ENCODE measurements around the gene METTL25.

METTL25 gene

GRCh38 chr12:82425241-82425640 lies 66.9 kb downstream of the METTL25 start:
- H3K4me1 ChIP-seq (ENCODE audit: control insufficient read depth in 2 of 2, insufficient read depth in 2 of 2, low read length in 2 of 2) = no peaks in the 10 kb centered on the region
- no peak overlapping the region for H3K9ac ChIP-seq (ENCODE audit: low read depth in 1 of 2, low read length in 2 of 2)
- no peak overlapping the region for H3K4me3 ChIP-seq (ENCODE audit: low read length in 2 of 2)
- no peak overlapping the region for H3K27ac ChIP-seq (ENCODE audit: low read depth in 2 of 2, low read length in 2 of 2)
- no peaks in the 10 kb centered on the region for H3K27me3 ChIP-seq (ENCODE audit: control insufficient read depth in 2 of 2, insufficient read depth in 2 of 2, low read length in 2 of 2)
- no peaks in the 10 kb centered on the region for H3K36me3 ChIP-seq (ENCODE audit: control insufficient read depth in 2 of 2, insufficient read depth in 2 of 2, low read length in 2 of 2)
- H3K9me3 ChIP-seq (ENCODE audit: control insufficient read depth in 2 of 2, low read length in 2 of 2) = no peaks in the 10 kb centered on the region

GRCh38 chr12:82426081-82426480 lies 67.8 kb downstream of the METTL25 start:
- H3K4me1 ChIP-seq (ENCODE audit: control insufficient read depth in 2 of 2, insufficient read depth in 2 of 2, low read length in 2 of 2) = no peaks in the 10 kb centered on the region
- no peak overlapping the region for H3K9ac ChIP-seq (ENCODE audit: low read depth in 1 of 2, low read length in 2 of 2)
- H3K27me3 ChIP-seq (ENCODE audit: control insufficient read depth in 2 of 2, insufficient read depth in 2 of 2, low read length in 2 of 2) = no peaks in the 10 kb centered on the region
- no peaks in the 10 kb centered on the region for H3K9me3 ChIP-seq (ENCODE audit: control insufficient read depth in 2 of 2, low read length in 2 of 2)
- H3K4me3 ChIP-seq (ENCODE audit: low read length in 2 of 2) = no peak overlapping the region
- H3K36me3 ChIP-seq (ENCODE audit: control insufficient read depth in 2 of 2, insufficient read depth in 2 of 2, low read length in 2 of 2) = no peaks in the 10 kb centered on the region
- no peak overlapping the region for H3K27ac ChIP-seq (ENCODE audit: low read depth in 2 of 2, low read length in 2 of 2)

GRCh38 chr12:82426586-82426985 lies 68.3 kb downstream of the METTL25 start:
- Histone ChIP-seq H3K9ac (ENCODE audit: low read depth in 1 of 2, low read length in 2 of 2) (no peak overlapping the region), H3K27ac (ENCODE audit: low read depth in 2 of 2, low read length in 2 of 2) (no peak overlapping the region), H3K27me3 (ENCODE audit: control insufficient read depth in 2 of 2, insufficient read depth in 2 of 2, low read length in 2 of 2) (no peaks in the 10 kb centered on the region), H3K9me3 (ENCODE audit: control insufficient read depth in 2 of 2, low read length in 2 of 2) (no peaks in the 10 kb centered on the region), H3K4me1 (ENCODE audit: control insufficient read depth in 2 of 2, insufficient read depth in 2 of 2, low read length in 2 of 2) (no peaks in the 10 kb centered on the region), H3K4me3 (ENCODE audit: low read length in 2 of 2) (no peak overlapping the region), H3K36me3 (ENCODE audit: control insufficient read depth in 2 of 2, insufficient read depth in 2 of 2, low read length in 2 of 2) (no peaks in the 10 kb centered on the region)

- H3K9me3 ChIP-seq (ENCODE audit: control insufficient read depth in 2 of 2, low read length in 2 of 2) = no peaks in the 10 kb centered on the region
- H3K9ac ChIP-seq (ENCODE audit: low read depth in 1 of 2, low read length in 2 of 2) = no peak overlapping the region
- no peak overlapping the region for H3K27ac ChIP-seq (ENCODE audit: low read depth in 2 of 2, low read length in 2 of 2)
- no peaks in the 10 kb centered on the region for H3K27me3 ChIP-seq (ENCODE audit: control insufficient read depth in 2 of 2, insufficient read depth in 2 of 2, low read length in 2 of 2)
- H3K36me3 ChIP-seq (ENCODE audit: control insufficient read depth in 2 of 2, insufficient read depth in 2 of 2, low read length in 2 of 2) = no peaks in the 10 kb centered on the region
- H3K4me1 ChIP-seq (ENCODE audit: control insufficient read depth in 2 of 2, insufficient read depth in 2 of 2, low read length in 2 of 2) = no peaks in the 10 kb centered on the region
- H3K4me3 ChIP-seq (ENCODE audit: low read length in 2 of 2) = no peak overlapping the region
Observed at GRCh38 chr12:82430541-82431145, 72.3 kb downstream of the METTL25 start.

- H3K9ac ChIP-seq (ENCODE audit: low read depth in 1 of 2, low read length in 2 of 2) = no peak overlapping the region
- no peaks in the 10 kb centered on the region for H3K27me3 ChIP-seq (ENCODE audit: control insufficient read depth in 2 of 2, insufficient read depth in 2 of 2, low read length in 2 of 2)
- H3K4me1 ChIP-seq (ENCODE audit: control insufficient read depth in 2 of 2, insufficient read depth in 2 of 2, low read length in 2 of 2) = no peaks in the 10 kb centered on the region
- H3K36me3 ChIP-seq (ENCODE audit: control insufficient read depth in 2 of 2, insufficient read depth in 2 of 2, low read length in 2 of 2) = no peaks in the 10 kb centered on the region
- H3K9me3 ChIP-seq (ENCODE audit: control insufficient read depth in 2 of 2, low read length in 2 of 2) = no peaks in the 10 kb centered on the region
- no peak overlapping the region for H3K4me3 ChIP-seq (ENCODE audit: low read length in 2 of 2)
- H3K27ac ChIP-seq (ENCODE audit: low read depth in 2 of 2, low read length in 2 of 2) = no peak overlapping the region
Observed at GRCh38 chr12:82434392-82434911, 76.1 kb downstream of the METTL25 start.

GRCh38 chr12:82436354-82436753 lies 78.0 kb downstream of the METTL25 start:
- Histone ChIP-seq H3K36me3 (ENCODE audit: control insufficient read depth in 2 of 2, insufficient read depth in 2 of 2, low read length in 2 of 2) (no peaks in the 10 kb centered on the region), H3K9ac (ENCODE audit: low read depth in 1 of 2, low read length in 2 of 2) (no peak overlapping the region), H3K27me3 (ENCODE audit: control insufficient read depth in 2 of 2, insufficient read depth in 2 of 2, low read length in 2 of 2) (no peaks in the 10 kb centered on the region), H3K9me3 (ENCODE audit: control insufficient read depth in 2 of 2, low read length in 2 of 2) (no peaks in the 10 kb centered on the region), H3K4me1 (ENCODE audit: control insufficient read depth in 2 of 2, insufficient read depth in 2 of 2, low read length in 2 of 2) (no peaks in the 10 kb centered on the region), H3K4me3 (ENCODE audit: low read length in 2 of 2) (no peak overlapping the region), H3K27ac (ENCODE audit: low read depth in 2 of 2, low read length in 2 of 2) (no peak overlapping the region)

GRCh38 chr12:82437744-82438143 lies 79.4 kb downstream of the METTL25 start:
- no peaks in the 10 kb centered on the region for H3K27me3 ChIP-seq (ENCODE audit: control insufficient read depth in 2 of 2, insufficient read depth in 2 of 2, low read length in 2 of 2)
- no peaks in the 10 kb centered on the region for H3K9me3 ChIP-seq (ENCODE audit: control insufficient read depth in 2 of 2, low read length in 2 of 2)
- no peak overlapping the region for H3K9ac ChIP-seq (ENCODE audit: low read depth in 1 of 2, low read length in 2 of 2)
- no peaks in the 10 kb centered on the region for H3K4me1 ChIP-seq (ENCODE audit: control insufficient read depth in 2 of 2, insufficient read depth in 2 of 2, low read length in 2 of 2)
- H3K4me3 ChIP-seq (ENCODE audit: low read length in 2 of 2) = no peak overlapping the region
- peaks cover 0 to 3% of the 10 kb centered on the region in 2 donors for H3K36me3 ChIP-seq (ENCODE audit: control insufficient read depth in 2 of 2, insufficient read depth in 2 of 2, low read length in 2 of 2)
- H3K27ac ChIP-seq (ENCODE audit: low read depth in 2 of 2, low read length in 2 of 2) = no peak overlapping the region

GRCh38 chr12:82438356-82438755 lies 80.0 kb downstream of the METTL25 start:
- Histone ChIP-seq H3K27me3 (ENCODE audit: control insufficient read depth in 2 of 2, insufficient read depth in 2 of 2, low read length in 2 of 2) (no peaks in the 10 kb centered on the region), H3K9ac (ENCODE audit: low read depth in 1 of 2, low read length in 2 of 2) (no peak overlapping the region), H3K27ac (ENCODE audit: low read depth in 2 of 2, low read length in 2 of 2) (no peak overlapping the region), H3K36me3 (ENCODE audit: control insufficient read depth in 2 of 2, insufficient read depth in 2 of 2, low read length in 2 of 2) (peaks cover 0 to 3% of the 10 kb centered on the region in 2 donors), H3K4me1 (ENCODE audit: control insufficient read depth in 2 of 2, insufficient read depth in 2 of 2, low read length in 2 of 2) (no peaks in the 10 kb centered on the region), H3K9me3 (ENCODE audit: control insufficient read depth in 2 of 2, low read length in 2 of 2) (no peaks in the 10 kb centered on the region), H3K4me3 (ENCODE audit: low read length in 2 of 2) (no peak overlapping the region)

GRCh38 chr12:82440885-82441284 lies 82.6 kb downstream of the METTL25 start:
- H3K4me1 ChIP-seq (ENCODE audit: control insufficient read depth in 2 of 2, insufficient read depth in 2 of 2, low read length in 2 of 2) = no peaks in the 10 kb centered on the region
- no peaks in the 10 kb centered on the region for H3K9me3 ChIP-seq (ENCODE audit: control insufficient read depth in 2 of 2, low read length in 2 of 2)
- no peak overlapping the region for H3K4me3 ChIP-seq (ENCODE audit: low read length in 2 of 2)
- H3K27ac ChIP-seq (ENCODE audit: low read depth in 2 of 2, low read length in 2 of 2) = no peak overlapping the region
- H3K9ac ChIP-seq (ENCODE audit: low read depth in 1 of 2, low read length in 2 of 2) = no peak overlapping the region
- no peaks in the 10 kb centered on the region for H3K27me3 ChIP-seq (ENCODE audit: control insufficient read depth in 2 of 2, insufficient read depth in 2 of 2, low read length in 2 of 2)
- H3K36me3 ChIP-seq (ENCODE audit: control insufficient read depth in 2 of 2, insufficient read depth in 2 of 2, low read length in 2 of 2) = peaks cover 0 to 5% of the 10 kb centered on the region in 2 donors

- no peak overlapping the region for H3K27ac ChIP-seq (ENCODE audit: low read depth in 2 of 2, low read length in 2 of 2)
- no peaks in the 10 kb centered on the region for H3K9me3 ChIP-seq (ENCODE audit: control insufficient read depth in 2 of 2, low read length in 2 of 2)
- peaks cover 0 to 2% of the 10 kb centered on the region in 2 donors for H3K36me3 ChIP-seq (ENCODE audit: control insufficient read depth in 2 of 2, insufficient read depth in 2 of 2, low read length in 2 of 2)
- H3K4me3 ChIP-seq (ENCODE audit: low read length in 2 of 2) = no peak overlapping the region
- H3K27me3 ChIP-seq (ENCODE audit: control insufficient read depth in 2 of 2, insufficient read depth in 2 of 2, low read length in 2 of 2) = no peaks in the 10 kb centered on the region
- no peak overlapping the region for H3K9ac ChIP-seq (ENCODE audit: low read depth in 1 of 2, low read length in 2 of 2)
- no peaks in the 10 kb centered on the region for H3K4me1 ChIP-seq (ENCODE audit: control insufficient read depth in 2 of 2, insufficient read depth in 2 of 2, low read length in 2 of 2)
Observed at GRCh38 chr12:82448911-82449578, 90.7 kb downstream of the METTL25 start.
